ENCODE results near the gene WDR36. TPM values are rescaled to one million over a fixed set of nuclear protein-coding genes. Genes with fewer than 3 reads are reported as not detected.

Gene WDR36
- total and polyA plus RNA-seq, 9 of the 15 experiments (the other 6 are each of a cell fraction or from before 2014, with no cell fraction given) = 25.7 to 68.0 (median 41.5) TPM

- no peaks in the 10 kb centered on the region for H3K79me2 ChIP-seq (ENCODE audit: control insufficient read depth, insufficient read depth, low read length)
- CTCF ChIA-PET (ENCODE audit: low intra/inter-chr PET ratio) = no interaction called here
- POLR2A ChIA-PET = no interaction called here
- H3K27ac ChIP-seq (ENCODE audit: extremely low read depth, low read depth, low read length) = no peak overlapping the region
- ATAC-seq (no peak), FAIRE-seq (no peak), DNase-seq (ENCODE audit: extremely low read depth in 1 of 4, low spot score in 3 of 4) (no peak)
- no TSS peak for BruUV-seq (replicated peaks)
- no peaks in the 10 kb centered on the region for H4K20me1 ChIP-seq (replicated peaks; ENCODE audit: control insufficient read depth, insufficient read depth, low read length)
- H3K27me3 ChIP-seq (ENCODE audit: control insufficient read depth in 2 of 2, insufficient read depth in 2 of 2, low read length in 2 of 2) = no peaks in the 10 kb centered on the region
- no peak overlapping the region for H3K9ac ChIP-seq (ENCODE audit: insufficient read depth in 1 of 2, low read depth in 2 of 2, low read length in 2 of 2)
- H3K4me2 ChIP-seq (ENCODE audit: insufficient read depth, low read length) = no peak overlapping the region
- in situ Hi-C loops (cut with MboI) = loop anchor here (10.0 kb wide), 1 partner anchor 976 kb away; no protein-coding TSS in a partner anchor
- no peak for TF ChIP-seq ZNF75A (CRISPR knock-in tag; IDR thresholded peaks at IDR 0.05)
- no peak for TF ChIP-seq MEF2A (IDR thresholded peaks at IDR 0.05; ENCODE audit: control insufficient read depth, low read depth, low read length)
- TF ChIP-seq LARP7 (IDR thresholded peaks at IDR 0.05) = no peak
- TF ChIP-seq ZNF785 (CRISPR knock-in tag; IDR thresholded peaks at IDR 0.05) = no peak
- TF ChIP-seq BCL6 (CRISPR knock-in tag; IDR thresholded peaks at IDR 0.05) = no peak
- TF ChIP-seq ZNF449 (CRISPR knock-in tag; IDR thresholded peaks at IDR 0.05) = no peak
- no peak for TF ChIP-seq NEUROD1 (IDR thresholded peaks at IDR 0.05; ENCODE audit: borderline replicate concordance, low read depth, low read length, partially characterized antibody)
- WGBS (ENCODE audit: insufficient coverage, low coverage, missing lambda C conversion rate) = 0% methylated on average over 2 of the region's 2 CpGs
- H3K9me1 ChIP-seq (ENCODE audit: control insufficient read depth, insufficient read depth, low read length) = no peaks in the 10 kb centered on the region
- H3K36me3 ChIP-seq (ENCODE audit: control insufficient read depth, insufficient read depth, low read length) = no peaks in the 10 kb centered on the region
- no peaks in the 10 kb centered on the region for H3K9me3 ChIP-seq (replicated peaks; ENCODE audit: control insufficient read depth, insufficient read depth, low read depth, low read length)
- no peak overlapping the region for H3K4me3 ChIP-seq
- intact Hi-C loops (cut with micrococcal nuclease) = no loop called here
- H2AFZ ChIP-seq (ENCODE audit: low read depth, low read length) = no peak overlapping the region
- no peaks in the 10 kb centered on the region for H3K4me1 ChIP-seq (replicated peaks in 1 of 2; ENCODE audit: control insufficient read depth in 2 of 2, insufficient read depth in 2 of 2, low read length in 2 of 2)
These were observed 77.1 kb downstream of the WDR36 start for GRCh38 chr5:111169269-111169668.
